Liver (tissue), 9 donors: ENCODE measurements around the gene SPATA32. TPM values are rescaled to one million over a fixed set of nuclear protein-coding genes. Genes with fewer than 3 reads are reported as not detected.
A peak's percentile ranks its signal among the peaks of the same experiment; 100 is the strongest.

Experiments used
- DNase-seq: peaks from one replicate; pipeline ENCODE4 v3.0.0-alpha.2; 2017; ENCODE audit warnings: low spot score
- H3K27ac ChIP-seq, 2 donors: one replicate each; pipeline ENCODE4 v1.7.0; 2013; ENCODE audit warnings: inconsistent platforms in 2 of 2, low read length in 2 of 2, control low read depth in 1 of 2, low read depth in 1 of 2, mild to moderate bottlenecking in 1 of 2
- H3K27me3 ChIP-seq, 4 donors: one replicate each; pipeline versions ENCODE4 v1.6.1 to v1.7.0; 2013; ENCODE audit warnings: low read length in 3 of 4, inconsistent platforms in 1 of 4, mild to moderate bottlenecking in 1 of 4, moderate library complexity in 1 of 4; ENCODE audit not compliant: control insufficient read depth in 4 of 4, insufficient read depth in 4 of 4
- H3K36me3 ChIP-seq, 4 donors: one replicate each; pipeline versions ENCODE4 v1.6.1 to v1.7.0; 2013; ENCODE audit warnings: low read length in 3 of 4, mild to moderate bottlenecking in 3 of 4, low read depth in 1 of 4, moderate library complexity in 1 of 4; ENCODE audit not compliant: control insufficient read depth in 4 of 4, insufficient read depth in 3 of 4
- H3K4me1 ChIP-seq, 4 donors: one replicate each; pipeline versions ENCODE4 v1.6.1 to v1.7.0; 2013; ENCODE audit warnings: low read length in 3 of 4, mild to moderate bottlenecking in 3 of 4, moderate library complexity in 1 of 4; ENCODE audit not compliant: control insufficient read depth in 4 of 4, insufficient read depth in 4 of 4
- H3K4me3 ChIP-seq, 3 donors: one replicate each; pipeline versions ENCODE4 v1.6.1 to v1.7.0; 2013; ENCODE audit warnings: low read length in 3 of 3, control low read depth in 1 of 3, low read depth in 1 of 3, mild to moderate bottlenecking in 1 of 3
- H3K9ac ChIP-seq, 2 donors: one replicate each; pipeline ENCODE4 v1.7.0; 2013; ENCODE audit warnings: low read length in 2 of 2, mild to moderate bottlenecking in 2 of 2, moderate library complexity in 2 of 2, control low read depth in 1 of 2, low read depth in 1 of 2
- H3K9me3 ChIP-seq, 4 donors: one replicate each; pipeline versions ENCODE4 v1.6.1 to v1.7.0; 2013; ENCODE audit warnings: low read length in 3 of 4; ENCODE audit not compliant: control insufficient read depth in 4 of 4
- ATF3 ChIP-seq: IDR thresholded peaks from 2 replicates; pipeline ENCODE4 v1.6.1; 2016; ENCODE audit warnings: antibody characterized with exemption
- CTCF ChIP-seq: fragments of 150-350 bp; IDR thresholded peaks from 2 replicates; pipeline ENCODE4 v1.5.1; 2017; ENCODE audit warnings: improper control_type of control experiment, low read depth, low read length; ENCODE audit not compliant: missing input control
- EGR1 ChIP-seq, 2 donors: IDR thresholded peaks; 2 replicates each; pipeline ENCODE4 v1.6.1; 2016 to 2018; ENCODE audit warnings: antibody characterized with exemption in 2 of 2, low read depth in 2 of 2
- FOXA1 ChIP-seq: IDR thresholded peaks from 2 replicates; pipeline ENCODE4 v1.6.1; 2016; ENCODE audit warnings: antibody characterized with exemption
- FOXA2 ChIP-seq: IDR thresholded peaks from 2 replicates; pipeline ENCODE4 v1.6.1; 2016; ENCODE audit warnings: antibody characterized with exemption
- GABPA ChIP-seq, 2 donors: IDR thresholded peaks in 1 of 2; conservative IDR thresholded peaks in 1 of 2; 2 replicates each; pipeline ENCODE4 v1.6.1; 2016; ENCODE audit warnings: antibody characterized with exemption in 2 of 2, mild to moderate bottlenecking in 1 of 2, moderate library complexity in 1 of 2
- HNF4A ChIP-seq, 2 donors: conservative IDR thresholded peaks; 2 replicates each; pipeline ENCODE4 v1.6.1; 2016; ENCODE audit warnings: antibody characterized with exemption in 2 of 2, mild to moderate bottlenecking in 2 of 2
- HNF4G ChIP-seq: IDR thresholded peaks from 2 replicates; pipeline ENCODE4 v1.6.1; 2016; ENCODE audit warnings: antibody characterized with exemption
- JUND ChIP-seq, 2 donors: IDR thresholded peaks; 2 replicates each; pipeline ENCODE4 v1.6.1; 2016; ENCODE audit warnings: antibody characterized with exemption in 2 of 2
- MAX ChIP-seq: IDR thresholded peaks from 2 replicates; pipeline ENCODE4 v1.6.1; 2016; ENCODE audit warnings: antibody characterized with exemption
- NR2F2 ChIP-seq: IDR thresholded peaks from 2 replicates; pipeline ENCODE4 v1.6.1; 2016; ENCODE audit warnings: antibody characterized with exemption
- RAD21 ChIP-seq, 2 donors: IDR thresholded peaks; 2 replicates each; pipeline ENCODE4 v1.6.1; 2016; ENCODE audit warnings: antibody characterized with exemption in 2 of 2, mild to moderate bottlenecking in 2 of 2
- REST ChIP-seq: IDR thresholded peaks from 2 replicates; pipeline ENCODE4 v1.6.1; 2016; ENCODE audit warnings: antibody characterized with exemption, mild to moderate bottlenecking
- RXRA ChIP-seq, 2 donors: IDR thresholded peaks; 2 replicates each; pipeline ENCODE4 v1.6.1; 2017 to 2018; ENCODE audit warnings: antibody characterized with exemption in 2 of 2, mild to moderate bottlenecking in 1 of 2
- SP1 ChIP-seq: IDR thresholded peaks from 2 replicates; pipeline ENCODE4 v1.6.1; 2018; ENCODE audit warnings: antibody characterized with exemption, mild to moderate bottlenecking
- TAF1 ChIP-seq: conservative IDR thresholded peaks from 2 replicates; pipeline ENCODE4 v1.6.1; 2016; ENCODE audit warnings: antibody characterized with exemption, mild to moderate bottlenecking
- YY1 ChIP-seq: IDR thresholded peaks from 2 replicates; pipeline ENCODE4 v1.6.1; 2016; ENCODE audit warnings: antibody characterized with exemption, mild to moderate bottlenecking
- ZBTB33 ChIP-seq: IDR thresholded peaks from 2 replicates; pipeline ENCODE4 v1.6.1; 2016; ENCODE audit warnings: antibody characterized with exemption
- WGBS: extraction: QIAGEN DNeasy Blood & Tissue Kit; methylation state at CpG from one replicate; pipeline ENCODE4 v1.1.7; 2013; 5-methylcytosine and 5-hydroxymethylcytosine counted together
- polyA plus RNA-seq, 2 donors: library from polyadenylated mRNA; stranded (reverse) in 1 of 2; unstranded in 1 of 2; fragments of 200-250 nt in 1 of 2; fragments of >200 nt in 1 of 2; fragmentation: Nextera tagmentation in 1 of 2; extraction: Ambion mirVana in 1 of 2; gene quantifications; one replicate each; pipeline versions ENCODE4 v1.2.1 to v1.2.3, GENCODE V29; 2013 to 2015
- total RNA-seq, 2 donors: library from RNA; depleted of rRNA; stranded (reverse); fragments of >200 nt; gene quantifications; one replicate each; pipeline ENCODE4 v1.2.3, GENCODE V29; 2014
- donor health status: healthy.
- donor health status: healthy.
- donor health status: healthy.
- donor health status: healthy.
- donor health status: healthy.

The SPATA32 gene
- total and polyA plus RNA-seq, 4 donors, result not detected

DNA sequence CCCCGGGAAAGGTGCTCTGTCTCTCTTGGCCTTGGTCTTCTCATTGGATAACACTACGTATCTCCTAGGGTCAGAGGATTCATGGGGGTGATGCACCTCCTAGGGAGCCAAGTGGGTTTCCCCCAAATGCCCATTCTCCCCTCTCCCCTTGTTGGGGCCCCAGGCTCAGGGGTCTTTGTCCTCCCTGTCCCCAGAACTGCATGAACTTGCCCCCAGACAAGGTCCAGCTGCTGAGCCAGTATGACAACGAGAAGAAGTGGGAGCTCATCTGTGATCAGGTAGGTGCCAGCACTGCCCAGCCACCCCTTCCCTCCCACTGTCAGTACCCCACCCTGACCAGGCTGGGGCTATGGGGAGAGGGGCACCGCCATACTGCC is 31.5 kb downstream of the SPATA32 start:
- Histone ChIP-seq H3K4me1 (peaks cover 0 to 5% (median 0%) of the 10 kb centered on the region in 4 donors), H3K9me3 (no peaks in the 10 kb centered on the region), H3K27ac (no peak overlapping the region), H3K27me3 (no peaks in the 10 kb centered on the region), H3K4me3 (no peak overlapping the region), H3K36me3 (no peaks in the 10 kb centered on the region), H3K9ac (no peak overlapping the region)
- TF ChIP-seq RXRA (IDR thresholded peaks at IDR 0.05) (no peak), ZBTB33 (no peak)
- DNase-seq, result no peak
- WGBS, result 87% methylated on average over 4 of the region's 4 CpGs

- H3K36me3 ChIP-seq, result no peaks in the 10 kb centered on the region
- no peak for TF ChIP-seq REST
- no peak for TF ChIP-seq HNF4G
- no peak for TF ChIP-seq GABPA (IDR thresholded peaks at IDR 0.05 in 1 of 2, conservative IDR thresholded peaks at IDR 0.05 in 1 of 2)
- TF ChIP-seq CTCF, result no peak
- TF ChIP-seq TAF1, result no peak
- TF ChIP-seq SP1, result no peak
- TF ChIP-seq HNF4A (conservative IDR thresholded peaks at IDR 0.05), result no peak
- TF ChIP-seq ZBTB33, result no peak
- TF ChIP-seq YY1, result no peak
- TF ChIP-seq FOXA2, result no peak
- TF ChIP-seq ATF3, result no peak
- TF ChIP-seq JUND (IDR thresholded peaks at IDR 0.05), result no peak
- no peak for TF ChIP-seq MAX
- no peak for TF ChIP-seq RAD21 (IDR thresholded peaks at IDR 0.05)
- no peak for TF ChIP-seq FOXA1
- TF ChIP-seq NR2F2, result no peak
- TF ChIP-seq EGR1 (IDR thresholded peaks at IDR 0.05; ENCODE audit: low read depth in 2 of 2), result no peak
- no peaks in the 10 kb centered on the region for H3K27me3 ChIP-seq
- H3K4me3 ChIP-seq, result no peak overlapping the region
- H3K9ac ChIP-seq, result no peak overlapping the region
- no peaks in the 10 kb centered on the region for H3K9me3 ChIP-seq
- peak overlapping the region; percentile 66 to 80 for H3K27ac ChIP-seq
- peaks cover 0 to 5% (median 0%) of the 10 kb centered on the region in 4 donors for H3K4me1 ChIP-seq
- 86% methylated on average over 16 of the region's 16 CpGs for WGBS
- peak; percentile 31 for DNase-seq
These were observed 32.0 kb downstream of the SPATA32 start for GRCh38 chr17:45229681-45230409.
